ENCODE measurements around the gene RANBP10.
A peak's percentile ranks its signal among the peaks of the same experiment; 100 is the strongest.
"Not testable (repeated sequence)": the region's sequence is repeated elsewhere in the genome, so short reads cannot be mapped to it uniquely, and the experiment has no call there.

Gene RANBP10

GRCh38 chr16:67841816-67842508, 35.6 kb upstream of the RANBP10 start, which contains the start of gene THAP11:
TSS of gene THAP11 (plus strand) at chr16:67842320. CDS start at chr16:67842555, 235 bp downstream.
- Mint-ChIP-seq H3K4me3 (peak within 1 kb of the TSS; percentile 86), H3K27me3 (no peaks in the 10 kb centered on the region), H3K9me3 (no peaks in the 10 kb centered on the region), H3K36me3 (ENCODE audit: insufficient read depth) (peaks cover 12% of the 10 kb centered on the region), H3K27ac (ENCODE audit: low read depth) (peak within 1 kb of the TSS; percentile 90), H3K4me1 (peaks cover 27% of the 10 kb centered on the region)
- DNase-seq (ENCODE audit: low spot score in 2 of 2): peak; percentile 93 to 96
- peak; percentile 58 for ATAC-seq (replicated peaks; ENCODE audit: extremely low read depth, poor library complexity, severe bottlenecking)

DNA sequence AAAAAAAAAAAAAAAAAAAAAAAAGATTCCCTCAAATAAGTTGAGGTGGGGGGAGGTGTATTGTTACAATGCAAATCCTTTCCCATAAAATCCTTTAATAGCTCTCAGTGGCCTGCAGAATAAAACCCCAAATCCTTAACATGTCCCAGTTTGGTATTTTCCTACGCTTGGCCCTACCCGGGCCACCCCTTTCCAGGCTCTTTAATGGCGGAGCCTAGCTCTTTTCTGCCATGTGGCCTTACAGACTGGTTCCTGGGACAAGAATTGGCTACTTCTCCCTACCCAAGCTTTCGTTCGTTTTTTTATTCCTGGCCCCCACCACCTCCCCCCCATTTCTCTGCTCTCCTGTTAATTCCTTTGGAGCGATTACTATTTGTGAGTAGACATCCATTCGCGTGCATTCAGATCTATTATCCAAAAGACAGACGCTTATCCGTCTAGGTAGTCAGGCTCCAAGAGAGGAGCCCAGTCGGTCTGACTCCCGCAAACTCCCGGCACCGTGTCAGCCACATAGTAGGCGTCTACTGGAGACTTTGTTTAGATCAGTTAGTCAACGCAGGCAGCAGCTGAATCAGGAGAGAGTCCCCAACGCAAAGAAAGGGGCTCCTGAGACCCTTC, 34.9 kb upstream of the RANBP10 start:
- Mint-ChIP-seq H3K9me3 (no peaks in the 10 kb centered on the region), H3K27me3 (no peaks in the 10 kb centered on the region), H3K36me3 (ENCODE audit: insufficient read depth) (peaks cover 12% of the 10 kb centered on the region), H3K4me3 (peak overlapping the region; percentile 86), H3K27ac (ENCODE audit: low read depth) (peak overlapping the region; percentile 90), H3K4me1 (peaks cover 27% of the 10 kb centered on the region)
- ATAC-seq (replicated peaks; ENCODE audit: extremely low read depth, poor library complexity, severe bottlenecking) (no peak), DNase-seq (ENCODE audit: low spot score in 2 of 2) (no peak)

- no peaks in the 10 kb centered on the region for H3K9me3 Mint-ChIP-seq
- H3K4me3 Mint-ChIP-seq: no peak overlapping the region
- H3K4me1 Mint-ChIP-seq: peaks cover 13% of the 10 kb centered on the region
- DNase-seq (ENCODE audit: low spot score in 2 of 2) (no peak), ATAC-seq (replicated peaks; ENCODE audit: extremely low read depth, poor library complexity, severe bottlenecking) (no peak)
- no peak overlapping the region for H3K27ac Mint-ChIP-seq (ENCODE audit: low read depth)
- peaks cover 12% of the 10 kb centered on the region for H3K36me3 Mint-ChIP-seq (ENCODE audit: insufficient read depth)
- H3K27me3 Mint-ChIP-seq: no peaks in the 10 kb centered on the region
Observed at GRCh38 chr16:67837811-67838210, 31.5 kb upstream of the RANBP10 start.

DNA sequence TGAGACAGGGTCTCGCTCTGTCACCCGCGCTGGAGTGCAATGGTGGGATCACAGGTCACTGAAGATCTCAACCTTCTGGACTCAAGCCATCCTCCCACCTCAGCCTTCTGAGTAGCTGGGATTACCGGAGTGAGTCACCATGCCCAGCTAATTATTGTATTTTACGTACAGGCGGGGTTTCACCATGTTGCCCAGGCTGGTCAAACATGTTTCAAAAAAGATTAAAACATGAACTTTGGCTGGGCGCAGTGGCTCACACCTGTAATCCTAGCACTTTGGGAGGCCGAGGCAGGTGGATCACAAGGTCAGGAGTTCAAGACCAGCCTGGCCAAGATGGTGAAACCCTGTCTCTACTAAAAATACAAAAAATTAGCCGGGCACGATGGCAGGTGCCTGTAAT, 30.8 kb upstream of the RANBP10 start:
- ATAC-seq (replicated peaks; ENCODE audit: extremely low read depth, poor library complexity, severe bottlenecking); H3K36me3 Mint-ChIP-seq (ENCODE audit: insufficient read depth); H3K27me3 Mint-ChIP-seq; H3K9me3 Mint-ChIP-seq; DNase-seq (ENCODE audit: low spot score in 2 of 2); H3K4me3 Mint-ChIP-seq; H3K27ac Mint-ChIP-seq (ENCODE audit: low read depth): not testable (repeated sequence)
- H3K4me1 Mint-ChIP-seq: peaks cover 17% of the 10 kb centered on the region

- no peak for DNase-seq (ENCODE audit: low spot score in 2 of 2)
- peak overlapping the region; percentile 83 for H3K27ac Mint-ChIP-seq (ENCODE audit: low read depth)
- no peaks in the 10 kb centered on the region for H3K27me3 Mint-ChIP-seq
- H3K4me1 Mint-ChIP-seq: peaks cover 19% of the 10 kb centered on the region
- peak overlapping the region; percentile 97 for H3K4me3 Mint-ChIP-seq
- no peak for ATAC-seq (replicated peaks; ENCODE audit: extremely low read depth, poor library complexity, severe bottlenecking)
- H3K9me3 Mint-ChIP-seq: no peaks in the 10 kb centered on the region
- H3K36me3 Mint-ChIP-seq (ENCODE audit: insufficient read depth): peaks cover 10% of the 10 kb centered on the region
Observed at GRCh38 chr16:67834242-67834614, 27.9 kb upstream of the RANBP10 start.

- peak overlapping the region; percentile 83 for H3K27ac Mint-ChIP-seq (ENCODE audit: low read depth)
- H3K36me3 Mint-ChIP-seq (ENCODE audit: insufficient read depth): peaks cover 10% of the 10 kb centered on the region
- H3K4me3 Mint-ChIP-seq: peak overlapping the region; percentile 97
- H3K27me3 Mint-ChIP-seq: no peaks in the 10 kb centered on the region
- H3K9me3 Mint-ChIP-seq: no peaks in the 10 kb centered on the region
- H3K4me1 Mint-ChIP-seq: peaks cover 19% of the 10 kb centered on the region
- peak; percentile 91 to 97 for DNase-seq (ENCODE audit: low spot score in 2 of 2)
- peak; percentile 98 for ATAC-seq (replicated peaks; ENCODE audit: extremely low read depth, poor library complexity, severe bottlenecking)
Observed at GRCh38 chr16:67833415-67834241, 27.3 kb upstream of the RANBP10 start.

DNA sequence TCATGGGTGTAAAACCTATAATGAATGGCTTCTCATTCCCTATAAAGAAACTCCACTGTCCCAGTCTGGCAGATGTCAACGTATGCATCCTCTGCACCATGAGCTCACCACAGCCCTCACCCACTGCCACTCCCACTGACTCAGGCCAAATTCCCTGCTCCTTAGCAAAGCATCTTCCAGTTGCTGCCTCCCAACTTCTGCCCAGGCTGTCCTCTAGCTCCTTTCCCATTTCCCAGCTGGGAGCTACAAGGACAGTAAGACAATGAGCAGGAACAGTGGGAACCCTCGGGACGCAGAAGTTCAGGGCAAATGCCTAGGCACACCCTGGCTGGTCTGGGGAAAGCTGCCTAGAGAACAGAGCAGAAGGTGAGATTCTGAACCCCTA, 26.7 kb upstream of the RANBP10 start:
- DNase-seq (ENCODE audit: low spot score in 2 of 2) (no peak), ATAC-seq (replicated peaks; ENCODE audit: extremely low read depth, poor library complexity, severe bottlenecking) (no peak)
- Mint-ChIP-seq H3K36me3 (ENCODE audit: insufficient read depth) (peaks cover 11% of the 10 kb centered on the region), H3K27me3 (no peaks in the 10 kb centered on the region), H3K27ac (ENCODE audit: low read depth) (peak overlapping the region; percentile 83), H3K9me3 (no peaks in the 10 kb centered on the region), H3K4me3 (peak overlapping the region; percentile 97), H3K4me1 (peaks cover 19% of the 10 kb centered on the region)

DNA sequence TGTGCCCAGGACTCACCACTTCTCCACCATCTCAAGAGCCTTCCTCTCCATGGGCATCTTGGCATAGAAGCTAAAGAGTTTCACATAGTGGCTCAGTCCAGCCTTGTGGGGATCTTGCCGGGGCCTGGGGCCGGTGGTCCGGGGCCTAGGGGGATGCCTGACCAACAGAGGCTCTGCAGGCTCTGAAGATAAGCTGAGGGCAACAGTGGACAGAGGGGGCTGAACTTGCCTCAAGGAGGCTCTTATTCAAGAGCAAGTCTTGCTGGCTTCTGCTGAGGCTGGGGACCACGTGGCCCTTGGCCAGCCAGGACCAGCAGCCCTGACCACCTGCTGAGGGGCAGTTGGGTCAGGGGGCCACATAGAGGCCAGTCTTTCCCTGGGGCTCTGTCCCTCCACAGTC, 22.3 kb upstream of the RANBP10 start:
- no peak for ATAC-seq (replicated peaks; ENCODE audit: extremely low read depth, poor library complexity, severe bottlenecking)
- Mint-ChIP-seq H3K27ac (ENCODE audit: low read depth) (no peak overlapping the region), H3K4me1 (peaks cover 16% of the 10 kb centered on the region)

GRCh38 chr16:67825906-67826305, 19.5 kb upstream of the RANBP10 start:
- ATAC-seq (replicated peaks; ENCODE audit: extremely low read depth, poor library complexity, severe bottlenecking) (no peak), DNase-seq (ENCODE audit: low spot score in 2 of 2) (no peak)
- Mint-ChIP-seq H3K9me3 (no peaks in the 10 kb centered on the region), H3K4me1 (no peaks in the 10 kb centered on the region), H3K27me3 (no peaks in the 10 kb centered on the region), H3K36me3 (ENCODE audit: insufficient read depth) (peaks cover 3% of the 10 kb centered on the region), H3K27ac (ENCODE audit: low read depth) (no peak overlapping the region), H3K4me3 (no peak overlapping the region)

More for the DNA sequence above, 22.3 kb upstream of the RANBP10 start:
- Mint-ChIP-seq H3K9me3 (no peaks in the 10 kb centered on the region), H3K27me3 (no peaks in the 10 kb centered on the region), H3K36me3 (ENCODE audit: insufficient read depth) (peaks cover 8% of the 10 kb centered on the region), H3K4me3 (no peak overlapping the region)
- no peak for DNase-seq (ENCODE audit: low spot score in 2 of 2)

DNA sequence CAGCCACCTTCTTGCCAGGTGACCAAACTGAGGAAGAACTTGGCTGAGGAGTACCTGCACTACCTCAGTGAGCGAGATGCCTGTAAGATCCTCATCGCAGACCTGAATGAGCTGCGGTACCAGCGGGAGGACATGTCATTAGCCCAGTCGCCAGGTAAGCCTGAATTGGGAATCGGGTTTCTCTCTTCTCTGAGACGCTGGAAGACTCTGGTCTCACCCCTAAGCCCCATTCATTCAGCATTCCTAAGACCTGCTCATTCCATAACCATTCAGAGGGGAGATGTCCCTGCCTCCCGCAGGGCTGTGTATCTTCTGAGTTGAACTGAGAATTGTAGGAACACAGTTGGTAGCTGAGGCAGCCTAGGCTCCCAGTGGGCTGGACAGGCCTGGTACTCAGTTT, 18.8 kb upstream of the RANBP10 start:
- no peak for ATAC-seq (replicated peaks; ENCODE audit: extremely low read depth, poor library complexity, severe bottlenecking)
- Mint-ChIP-seq H3K4me1 (no peaks in the 10 kb centered on the region), H3K36me3 (ENCODE audit: insufficient read depth) (peaks cover 1% of the 10 kb centered on the region), H3K4me3 (no peak overlapping the region), H3K27me3 (no peaks in the 10 kb centered on the region), H3K9me3 (no peaks in the 10 kb centered on the region), H3K27ac (ENCODE audit: low read depth) (no peak overlapping the region)
- no peak for DNase-seq (ENCODE audit: low spot score in 2 of 2)

- H3K4me1 Mint-ChIP-seq: no peaks in the 10 kb centered on the region
- ATAC-seq (replicated peaks; ENCODE audit: extremely low read depth, poor library complexity, severe bottlenecking) (no peak), DNase-seq (ENCODE audit: low spot score in 2 of 2) (no peak)
- no peak overlapping the region for H3K27ac Mint-ChIP-seq (ENCODE audit: low read depth)
- H3K36me3 Mint-ChIP-seq (ENCODE audit: insufficient read depth): no peaks in the 10 kb centered on the region
- H3K9me3 Mint-ChIP-seq: no peaks in the 10 kb centered on the region
- H3K27me3 Mint-ChIP-seq: no peaks in the 10 kb centered on the region
- no peak overlapping the region for H3K4me3 Mint-ChIP-seq
Observed at GRCh38 chr16:67822511-67822910, 16.2 kb upstream of the RANBP10 start.

DNA sequence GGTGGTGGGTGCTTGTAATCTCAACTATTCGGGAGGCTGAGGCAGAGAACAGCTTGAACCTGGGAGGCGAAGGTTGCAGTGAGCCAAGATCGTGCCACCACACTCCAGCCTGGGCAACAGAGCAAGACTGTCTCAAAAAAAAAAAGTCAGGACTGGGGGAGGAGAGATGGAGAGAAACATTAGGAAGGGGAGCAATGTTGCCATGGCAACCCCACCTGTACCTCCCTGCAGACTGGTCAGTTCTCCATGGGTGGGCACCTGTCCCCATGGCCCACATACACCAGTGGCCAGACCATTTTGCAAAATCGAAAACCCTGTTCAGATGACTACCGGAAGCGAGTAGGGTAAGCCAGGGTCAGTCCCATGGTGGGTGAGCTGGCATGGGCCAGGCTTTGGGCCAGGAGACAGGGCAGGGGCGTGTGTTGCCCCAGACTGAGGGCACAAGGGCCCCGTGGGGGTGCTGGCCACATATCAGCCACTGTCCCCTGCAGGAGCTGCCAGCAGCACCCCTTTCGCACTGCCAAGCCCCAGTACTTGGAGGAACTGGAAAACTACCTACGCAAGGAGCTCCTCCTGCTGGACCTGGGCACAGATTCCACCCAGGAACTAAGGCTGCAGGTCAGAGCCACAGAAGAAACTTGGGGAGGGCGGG, 14.4 kb upstream of the RANBP10 start:
- Mint-ChIP-seq H3K4me1 (no peaks in the 10 kb centered on the region), H3K36me3 (ENCODE audit: insufficient read depth) (no peaks in the 10 kb centered on the region), H3K27ac (ENCODE audit: low read depth) (no peak overlapping the region), H3K27me3 (no peaks in the 10 kb centered on the region), H3K4me3 (no peak overlapping the region), H3K9me3 (no peaks in the 10 kb centered on the region)
- DNase-seq (ENCODE audit: low spot score in 2 of 2) (no peak), ATAC-seq (replicated peaks; ENCODE audit: extremely low read depth, poor library complexity, severe bottlenecking) (no peak)

Data from central memory CD8-positive, alpha-beta T cell (primary cell).